Ovary (tissue), 3 donors: ENCODE data around the gene CLK2.

Source experiments
- CTCF ChIP-seq, 3 donors: fragments of 450-650 bp in 2 of 3; fragments of 200-600 bp in 1 of 3; IDR thresholded peaks; one replicate each; pipeline versions ENCODE4 v1.5.1 to v1.8.0; 2016 to 2022; ENCODE audit warnings: antibody characterized with exemption in 3 of 3, mild to moderate bottlenecking in 1 of 3
- EP300 ChIP-seq: sonication (generic); formaldehyde crosslinking; IDR thresholded peaks from one replicate; pipeline ENCODE4 v1.6.1; 2017; ENCODE audit warnings: antibody characterized with exemption
- POLR2A ChIP-seq: fragments of 450-650 bp; IDR thresholded peaks from one replicate; pipeline ENCODE4 v1.6.1; 2017; ENCODE audit warnings: antibody characterized with exemption, mild to moderate bottlenecking, moderate library complexity
- donor health status: DM: no; HTN: no; CAD: no.

- TF ChIP-seq CTCF (IDR thresholded peaks at IDR 0.05) (no peak), EP300 (no peak), POLR2A (no peak)
These were observed 47.6 kb upstream of the CLK2 start, which contains the start of gene RUSC1 for GRCh38 chr1:155320661-155321617.
